Esophagus muscularis mucosa (tissue), 4 donors: Measurements from ENCODE around the gene PHF2. TPM values are rescaled to one million over a fixed set of nuclear protein-coding genes. Genes with fewer than 3 reads are reported as not detected.
A peak's percentile ranks its signal among the peaks of the same experiment; 100 is the strongest.

Experiments used
- DNase-seq: peaks from one replicate; pipeline ENCODE4 v3.0.0-alpha.2; 2017; ENCODE audit errors: extremely low spot score
- H3K27ac ChIP-seq, 4 donors: fragments of 200-600 bp; sonication (generic); replicated peaks in 1 of 4; 1 replicate in 3 of 4; 2 replicates in 1 of 4; pipeline ENCODE4 v1.5.1; 2016 to 2019; ENCODE audit warnings: mild to moderate bottlenecking in 1 of 4
- H3K27me3 ChIP-seq, 4 donors: fragments of 200-600 bp; sonication (generic); one replicate each; pipeline versions ENCODE4 v1.5.1 to v1.6.0; 2016 to 2019
- H3K36me3 ChIP-seq, 4 donors: fragments of 200-600 bp; sonication (generic); one replicate each; pipeline ENCODE4 v1.5.1; 2016 to 2019
- H3K4me1 ChIP-seq, 4 donors: fragments of 200-600 bp; sonication (generic); one replicate each; pipeline ENCODE4 v1.5.1; 2016 to 2019
- H3K4me3 ChIP-seq, 4 donors: fragments of 200-600 bp; sonication (generic); 1 replicate in 2 of 4; 2 replicates in 2 of 4; pipeline ENCODE4 v1.5.1; 2016 to 2019; ENCODE audit warnings: mild to moderate bottlenecking in 4 of 4, moderate library complexity in 1 of 4
- H3K9me3 ChIP-seq, 4 donors: fragments of 200-600 bp; sonication (generic); 1 replicate in 3 of 4; 2 replicates in 1 of 4; pipeline ENCODE4 v1.5.1; 2016 to 2019
- EP300 ChIP-seq: sonication (generic); formaldehyde crosslinking; IDR thresholded peaks from one replicate; pipeline ENCODE4 v1.6.1; 2017; ENCODE audit warnings: antibody characterized with exemption
- POLR2A ChIP-seq: fragments of 450-650 bp; IDR thresholded peaks from one replicate; pipeline ENCODE4 v1.6.1; 2017; ENCODE audit warnings: antibody characterized with exemption, moderate library complexity, mild to moderate bottlenecking, low read depth
- POLR2AphosphoS5 ChIP-seq, 2 donors: sonication (generic); formaldehyde crosslinking; IDR thresholded peaks; one replicate each; pipeline ENCODE4 v1.6.1; 2017; ENCODE audit warnings: antibody characterized with exemption in 2 of 2
- WGBS: methylation state at CpG from one replicate; pipeline ENCODE4 v1.1.5; 2018; 5-methylcytosine and 5-hydroxymethylcytosine counted together
- intact Hi-C: fragments of 100-400 bp; cut with DNase I; formaldehyde crosslinking; loops from one replicate; pipeline ENCODE4 v1.15.1; 2023
- total RNA-seq, 4 donors: library from RNA; depleted of rRNA; stranded (reverse); fragments of >200 nt; gene quantifications; one replicate each; pipeline versions ENCODE4 v1.1.0 to v1.2.1, GENCODE V29; 2016
- TF ChIP-seq, protein P1 (sequence below), 3 experiments: fragments of 200-600 bp in 2 of 3; fragments of 450-650 bp in 1 of 3; sonication (generic) in 2 of 3; IDR thresholded peaks; one replicate each; pipeline ENCODE4 v1.5.1; 2017 to 2019; ENCODE audit warnings: antibody characterized with exemption in 3 of 3, mild to moderate bottlenecking in 2 of 3, moderate library complexity in 1 of 3

The PHF2 gene
- total RNA-seq, 4 donors from 2014 or later, result 35.7 to 53.5 (median 43.2) TPM

GRCh38 chr9:93587284-93587650 lies 10.9 kb downstream of the PHF2 start:
- TF ChIP-seq POLR2AphosphoS5 (IDR thresholded peaks at IDR 0.05), result no peak
- TF ChIP-seq EP300, result no peak
- TF ChIP-seq, protein P1, sequence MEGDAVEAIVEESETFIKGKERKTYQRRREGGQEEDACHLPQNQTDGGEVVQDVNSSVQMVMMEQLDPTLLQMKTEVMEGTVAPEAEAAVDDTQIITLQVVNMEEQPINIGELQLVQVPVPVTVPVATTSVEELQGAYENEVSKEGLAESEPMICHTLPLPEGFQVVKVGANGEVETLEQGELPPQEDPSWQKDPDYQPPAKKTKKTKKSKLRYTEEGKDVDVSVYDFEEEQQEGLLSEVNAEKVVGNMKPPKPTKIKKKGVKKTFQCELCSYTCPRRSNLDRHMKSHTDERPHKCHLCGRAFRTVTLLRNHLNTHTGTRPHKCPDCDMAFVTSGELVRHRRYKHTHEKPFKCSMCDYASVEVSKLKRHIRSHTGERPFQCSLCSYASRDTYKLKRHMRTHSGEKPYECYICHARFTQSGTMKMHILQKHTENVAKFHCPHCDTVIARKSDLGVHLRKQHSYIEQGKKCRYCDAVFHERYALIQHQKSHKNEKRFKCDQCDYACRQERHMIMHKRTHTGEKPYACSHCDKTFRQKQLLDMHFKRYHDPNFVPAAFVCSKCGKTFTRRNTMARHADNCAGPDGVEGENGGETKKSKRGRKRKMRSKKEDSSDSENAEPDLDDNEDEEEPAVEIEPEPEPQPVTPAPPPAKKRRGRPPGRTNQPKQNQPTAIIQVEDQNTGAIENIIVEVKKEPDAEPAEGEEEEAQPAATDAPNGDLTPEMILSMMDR (IDR thresholded peaks at IDR 0.05), result no peak
- TF ChIP-seq POLR2A, result no peak
- no peaks in the 10 kb centered on the region for H3K27me3 ChIP-seq
- peaks cover 63 to 84% (median 71%) of the 10 kb centered on the region in 4 donors for H3K4me1 ChIP-seq
- no peak overlapping the region for H3K4me3 ChIP-seq
- no peak overlapping the region for H3K27ac ChIP-seq
- H3K36me3 ChIP-seq, result no peaks in the 10 kb centered on the region
- DNase-seq, result peak; percentile 68
- no peaks in the 10 kb centered on the region for H3K9me3 ChIP-seq
- 84% methylated on average over 7 of the region's 7 CpGs for WGBS
- intact Hi-C loops, result no loop called here

DNA sequence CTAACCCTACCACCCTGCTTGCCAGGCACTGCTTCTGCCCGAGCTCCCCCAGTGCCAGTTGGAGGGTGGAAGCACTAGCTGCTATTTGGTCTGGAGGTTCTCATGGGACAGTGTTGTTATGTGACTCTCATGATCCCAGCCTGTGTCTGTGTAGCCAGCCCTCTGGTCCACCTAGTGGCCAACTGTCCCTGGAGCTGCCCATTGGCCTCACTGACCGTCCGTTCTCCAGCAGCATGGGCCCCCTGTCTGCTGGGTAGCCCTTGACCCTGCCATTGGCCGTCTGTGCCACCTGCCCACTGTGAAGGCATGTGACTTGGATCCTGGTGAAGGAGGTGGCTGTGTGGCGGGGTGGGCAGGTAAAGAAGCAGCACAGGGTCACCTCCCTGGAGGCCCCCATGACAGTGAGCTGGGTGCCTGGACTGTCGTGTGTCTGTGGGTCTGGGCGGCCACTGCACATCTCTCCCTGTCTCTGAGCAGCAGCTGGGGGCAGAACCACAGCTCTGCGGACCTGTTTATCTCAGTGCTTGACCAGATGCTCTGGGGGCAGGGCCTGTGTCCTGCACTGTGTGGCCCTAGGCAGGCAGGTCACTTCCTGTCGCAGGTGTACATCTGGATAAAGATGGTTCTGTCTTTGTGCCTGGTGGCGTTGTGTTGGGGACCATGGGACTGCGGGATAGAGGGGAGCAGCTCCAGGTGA lies 11.4 kb downstream of the PHF2 start:
- Histone ChIP-seq H3K4me3 (no peak overlapping the region), H3K4me1 (peaks cover 59 to 84% (median 71%) of the 10 kb centered on the region in 4 donors)
- WGBS, result 88% methylated on average over 4 of the region's 11 CpGs

DNA sequence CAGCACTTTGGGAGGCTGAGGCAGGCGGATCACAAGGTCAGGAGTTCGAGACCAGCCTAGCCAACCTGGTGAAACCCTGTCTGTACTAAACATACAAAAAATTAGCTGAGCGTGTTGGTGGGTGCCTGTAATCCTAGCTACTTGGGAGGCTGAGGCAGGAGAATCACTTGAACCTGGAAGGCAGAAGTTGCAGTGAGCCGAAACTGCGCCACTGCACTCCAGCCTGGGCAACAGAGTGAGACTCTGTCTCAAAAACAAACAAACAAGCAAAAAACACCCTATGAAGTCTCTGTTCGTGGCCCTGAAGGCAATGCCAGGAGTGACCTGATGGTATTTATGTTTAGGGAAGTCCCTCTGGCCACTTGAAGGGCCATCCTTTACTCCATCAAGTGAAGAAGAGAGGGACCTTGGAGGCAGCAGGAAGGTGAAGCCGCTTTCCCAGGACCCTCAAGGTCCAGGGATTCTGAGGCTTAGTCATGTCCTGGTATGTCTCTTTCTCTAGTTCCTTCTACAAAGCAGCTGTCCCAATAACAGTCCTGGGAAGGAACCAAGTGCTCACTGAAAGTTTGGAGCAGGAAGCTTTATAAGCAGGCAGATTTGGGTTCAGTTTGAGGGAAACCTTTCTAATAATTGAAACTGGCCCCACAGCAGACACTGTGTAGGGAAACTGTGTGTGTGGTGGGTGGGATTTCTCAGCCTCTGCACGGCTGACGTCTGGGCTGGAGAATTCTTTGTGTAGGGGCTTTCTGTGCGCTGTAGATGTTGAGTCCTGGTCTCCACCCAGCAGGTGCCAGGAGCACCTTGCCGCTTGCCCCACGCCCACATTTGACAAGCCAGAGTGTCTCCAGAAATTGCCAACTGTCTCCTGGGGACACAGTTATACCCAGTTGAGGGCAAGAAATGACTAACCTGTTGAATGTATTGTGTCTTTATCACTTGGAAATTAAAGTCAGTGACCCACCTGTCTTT lies 12.5 kb downstream of the PHF2 start:
- Histone ChIP-seq H3K9me3 (no peaks in the 10 kb centered on the region), H3K4me1 (peaks cover 66 to 91% (median 78%) of the 10 kb centered on the region in 4 donors), H3K27ac (peak overlapping the region in 1 of 4 donors; percentile 24), H3K27me3 (no peaks in the 10 kb centered on the region), H3K4me3 (no peak overlapping the region), H3K36me3 (no peaks in the 10 kb centered on the region)
- peak; percentile 60 for DNase-seq
- TF ChIP-seq POLR2A (no peak), EP300 (no peak), POLR2AphosphoS5 (IDR thresholded peaks at IDR 0.05) (no peak)
- TF ChIP-seq, protein P1 (IDR thresholded peaks at IDR 0.05), result no peak
- WGBS, result 81% methylated on average over 12 of the region's 12 CpGs
- intact Hi-C loops, result no loop called here

More for the DNA sequence above, 11.4 kb downstream of the PHF2 start:
- no peaks in the 10 kb centered on the region for H3K9me3 ChIP-seq
- TF ChIP-seq, protein P1 (IDR thresholded peaks at IDR 0.05), result no peak
- TF ChIP-seq POLR2AphosphoS5 (IDR thresholded peaks at IDR 0.05), result no peak
- TF ChIP-seq EP300, result no peak
- TF ChIP-seq POLR2A, result no peak
- H3K36me3 ChIP-seq, result no peaks in the 10 kb centered on the region
- DNase-seq, result peak; percentile 70
- no peaks in the 10 kb centered on the region for H3K27me3 ChIP-seq
- no peak overlapping the region for H3K27ac ChIP-seq
- intact Hi-C loops, result no loop called here

DNA sequence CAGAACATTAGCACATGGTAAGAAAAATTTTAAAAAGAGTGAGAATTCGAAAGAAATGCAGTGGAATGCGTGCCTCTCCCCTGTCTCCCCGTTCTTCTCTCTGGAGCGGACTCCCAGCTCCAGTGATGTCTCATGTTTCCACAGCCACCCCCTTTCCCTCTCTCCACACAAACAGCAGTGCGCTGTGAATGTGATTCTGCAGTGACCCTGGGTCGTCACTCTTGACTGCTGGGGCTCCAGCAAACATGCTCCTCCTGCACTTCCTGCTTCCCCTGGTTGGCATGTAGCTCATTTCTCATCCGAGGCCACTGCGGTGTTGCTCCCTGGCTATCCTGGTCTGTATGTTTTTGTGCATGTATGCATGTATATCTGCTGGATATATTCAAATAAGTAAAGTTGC lies 13.3 kb downstream of the PHF2 start:
- Histone ChIP-seq H3K27me3 (no peaks in the 10 kb centered on the region), H3K4me1 (peaks cover 74 to 98% (median 85%) of the 10 kb centered on the region in 4 donors), H3K9me3 (no peaks in the 10 kb centered on the region), H3K4me3 (no peak overlapping the region), H3K27ac (no peak overlapping the region), H3K36me3 (no peaks in the 10 kb centered on the region)
- peak; percentile 85 for DNase-seq
- WGBS, result 35% methylated on average over 8 of the region's 8 CpGs
- TF ChIP-seq, protein P1 (IDR thresholded peaks at IDR 0.05), result no peak
- no peak for TF ChIP-seq POLR2AphosphoS5 (IDR thresholded peaks at IDR 0.05)
- no peak for TF ChIP-seq POLR2A
- no peak for TF ChIP-seq EP300
- intact Hi-C loops, result no loop called here
